ENCODE data around the gene PDCL3. TPM values are rescaled to one million over a fixed set of nuclear protein-coding genes. Genes with fewer than 3 reads are reported as not detected.

PDCL3 gene
- polyA plus RNA-seq, 1 donor: 32.1 TPM

DNA sequence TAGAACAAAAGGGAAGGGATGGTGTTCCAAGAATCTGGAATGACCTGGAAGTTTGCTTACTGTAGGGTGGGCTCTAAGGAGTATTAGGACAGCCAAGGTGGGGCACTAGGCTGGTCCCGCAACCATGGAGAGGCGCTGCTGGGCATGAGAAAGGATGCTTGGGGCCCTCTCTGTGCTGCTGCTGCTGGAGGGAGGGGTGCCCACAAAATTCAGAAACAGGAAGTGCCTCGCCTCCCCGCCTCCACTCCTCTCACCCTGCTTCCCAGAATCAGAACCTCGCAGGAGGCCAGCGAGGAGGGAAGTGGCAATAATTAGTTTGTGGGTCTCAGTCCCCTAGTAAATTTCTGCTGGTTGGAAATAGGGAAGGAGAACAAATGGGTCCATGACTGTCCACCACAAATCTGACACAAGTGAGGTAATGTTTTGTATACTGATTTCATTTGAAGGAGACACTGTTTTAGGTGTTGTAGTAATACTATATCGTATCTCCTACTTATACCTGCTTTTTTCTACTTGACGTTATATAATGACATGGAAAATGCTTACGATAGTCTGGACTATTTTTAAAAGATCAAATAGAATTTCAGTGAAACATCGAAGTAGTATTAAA lies 7.9 kb upstream of the PDCL3 start:
- no peak for DNase-seq

- DNase-seq: no peak
Observed at GRCh38 chr2:100556746-100557145, 6.0 kb upstream of the PDCL3 start.

GRCh38 chr2:100560216-100560830 lies 2.5 kb upstream of the PDCL3 start:
- DNase-seq: no peak

- DNase-seq: no peak
Observed at GRCh38 chr2:100561191-100561590, 1.6 kb upstream of the PDCL3 start.

- no peak for DNase-seq
Observed at GRCh38 chr2:100563407-100564247, 834 bp downstream of the PDCL3 start.

DNA sequence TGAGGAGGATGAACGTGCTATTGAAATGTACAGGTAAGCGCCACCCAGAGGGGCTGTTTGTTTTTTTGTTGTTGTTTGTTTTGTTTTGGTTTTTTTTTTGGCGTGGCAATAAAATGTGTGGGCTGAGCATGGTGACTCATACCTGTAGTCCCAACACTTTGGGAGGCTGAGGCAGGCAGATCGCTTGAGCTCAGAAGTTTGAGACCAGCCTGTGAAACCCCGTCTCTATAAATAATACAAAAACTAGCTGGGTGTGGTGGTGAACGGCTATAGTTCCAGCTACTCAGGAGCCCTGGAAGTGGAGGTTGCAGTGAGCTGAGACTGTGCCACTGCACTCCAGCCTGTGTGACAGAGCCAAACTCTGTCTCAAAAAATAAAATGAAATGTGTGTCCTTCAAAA lies 6.2 kb downstream of the PDCL3 start:
- no peak for DNase-seq

DNA sequence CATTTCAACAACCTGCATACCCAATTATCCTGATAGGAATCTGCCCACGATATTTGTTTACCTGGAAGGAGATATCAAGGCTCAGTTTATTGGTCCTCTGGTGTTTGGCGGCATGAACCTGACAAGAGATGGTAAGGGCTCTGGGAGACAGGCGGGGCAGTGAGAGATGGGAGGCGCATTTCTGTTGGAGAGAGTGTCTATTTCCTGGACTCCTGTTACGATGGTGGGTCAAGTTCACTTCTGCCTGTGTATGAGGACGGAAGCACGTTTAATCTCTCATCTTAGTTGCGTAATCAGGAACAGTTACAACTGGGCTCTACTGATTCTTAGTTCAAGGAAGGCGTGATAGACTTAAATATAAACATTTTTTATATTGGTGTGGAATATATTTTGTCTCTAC lies 8.9 kb downstream of the PDCL3 start:
- DNase-seq: no peak

DNA sequence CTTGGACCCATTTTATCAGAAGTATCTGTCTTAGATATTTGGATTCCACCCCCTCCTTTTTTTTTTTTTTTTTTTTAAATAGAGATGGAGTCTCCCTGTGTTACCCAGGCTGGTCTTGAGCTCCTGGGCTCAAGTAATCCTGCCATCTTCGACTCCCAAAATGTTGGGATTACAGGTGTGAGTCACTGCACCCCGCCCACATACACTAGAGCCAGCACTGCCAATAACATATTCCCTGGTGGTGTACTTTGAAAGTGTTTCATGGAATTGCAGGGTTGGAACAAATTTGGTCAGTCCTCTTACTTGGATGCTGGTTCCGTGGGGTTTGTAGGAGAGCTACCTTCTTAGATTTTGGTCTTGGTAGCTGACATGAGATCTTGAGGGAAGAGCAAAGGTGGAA lies 15.0 kb downstream of the PDCL3 start:
- no peak for DNase-seq

DNA sequence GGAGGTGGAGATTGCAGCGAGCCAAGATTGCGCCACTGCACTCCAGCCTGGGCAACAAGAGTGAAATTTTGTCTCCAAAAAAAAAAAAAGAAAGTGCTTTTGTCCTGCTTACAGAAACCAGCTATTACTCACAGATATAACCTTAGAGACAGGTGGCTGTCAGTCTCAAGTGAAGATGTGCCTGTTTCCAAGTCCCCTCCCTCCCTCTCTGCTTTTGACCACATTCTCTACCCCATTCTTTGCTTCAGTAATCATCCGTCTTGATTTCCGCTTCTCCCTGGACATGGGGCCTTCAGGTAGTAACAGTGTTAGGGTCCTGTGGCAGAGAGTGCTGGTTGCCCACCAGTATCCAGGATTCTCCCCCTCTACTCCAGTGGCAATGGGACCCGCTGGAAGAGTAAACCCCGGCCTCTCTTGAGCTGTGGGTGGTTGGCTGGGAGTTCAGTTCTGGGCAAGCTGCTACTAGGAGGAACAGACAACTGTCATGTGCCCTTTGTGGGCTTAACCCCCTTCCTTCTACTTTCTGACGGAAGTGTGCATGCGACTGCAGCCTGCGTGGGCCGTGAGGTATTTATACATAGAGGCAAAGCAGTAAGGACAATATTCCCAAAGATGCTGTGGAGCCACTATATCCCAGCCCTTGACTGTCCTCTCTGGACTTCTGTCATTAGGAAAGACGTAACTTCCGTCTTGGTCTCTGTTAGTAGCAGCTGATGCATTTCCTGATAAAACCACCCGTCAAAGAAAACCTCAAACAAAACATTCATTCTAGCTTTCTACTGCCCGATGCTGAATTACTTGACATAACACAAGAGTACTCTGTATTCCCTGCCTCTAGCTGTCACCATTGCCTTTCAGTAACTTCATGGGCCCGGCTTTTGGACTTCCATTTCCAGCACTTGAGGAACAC lies 17.8 kb downstream of the PDCL3 start:
- no peak for DNase-seq

DNA sequence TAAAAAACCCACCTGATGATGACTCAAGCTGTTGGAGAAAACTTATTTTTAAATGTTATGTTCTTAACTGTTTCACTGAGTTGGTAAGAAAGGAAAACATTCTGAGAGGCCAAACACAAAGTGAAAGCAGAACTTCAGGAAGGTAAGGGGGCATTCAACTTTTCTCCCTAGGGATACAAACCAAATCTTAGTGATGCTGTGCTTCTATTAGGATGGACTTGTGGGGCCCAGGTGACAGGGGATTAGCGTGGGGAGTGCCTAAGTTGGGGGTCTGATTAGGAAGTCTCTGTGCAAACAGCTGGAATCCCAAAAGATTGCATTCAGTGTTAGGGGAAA lies 18.5 kb downstream of the PDCL3 start:
- DNase-seq: no peak

DNA sequence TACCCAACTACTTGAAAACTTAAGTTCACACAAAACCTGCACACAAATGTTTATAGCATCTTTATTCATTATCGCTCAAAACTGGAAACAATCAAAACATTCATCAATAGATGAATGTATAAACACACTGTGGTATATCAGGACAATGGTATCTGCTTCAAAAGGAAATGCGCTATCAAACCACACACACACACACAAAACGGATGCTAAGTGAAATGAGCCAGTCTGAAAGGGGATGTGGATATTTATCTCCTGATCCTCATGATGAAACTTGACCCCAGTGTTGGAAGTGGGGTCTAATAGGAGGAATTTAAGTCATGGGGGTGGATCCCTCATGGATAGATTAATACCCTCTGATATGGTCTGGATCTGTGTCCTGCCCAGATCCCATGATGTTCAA lies 22.0 kb downstream of the PDCL3 start:
- DNase-seq: no peak

GRCh38 chr2:100588071-100588786 lies 25.4 kb downstream of the PDCL3 start:
- no peak for DNase-seq

- no peak for DNase-seq
Observed at GRCh38 chr2:100589527-100589926, 26.7 kb downstream of the PDCL3 start.

DNA sequence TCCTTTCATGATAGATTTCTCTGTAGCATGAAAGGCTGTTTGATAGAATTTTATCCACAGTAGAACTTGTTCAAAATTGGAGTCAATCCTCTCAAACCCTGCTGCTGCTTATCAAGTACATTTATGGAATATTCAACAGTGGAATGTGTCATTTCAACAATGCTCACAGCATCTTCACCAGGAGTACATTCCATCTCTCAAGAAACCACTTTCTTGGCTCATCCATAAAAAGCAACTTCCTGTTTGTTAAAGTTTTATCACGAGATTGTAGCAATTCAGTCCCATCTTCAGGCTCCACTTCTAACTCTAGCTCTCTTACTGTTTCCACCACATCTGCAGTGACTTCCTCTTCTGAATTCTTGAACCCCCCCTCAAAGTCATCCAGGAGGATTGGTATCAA lies 29.4 kb downstream of the PDCL3 start:
- DNase-seq: no peak

GRCh38 chr2:100596465-100596864 lies 33.7 kb downstream of the PDCL3 start:
- DNase-seq: no peak

DNA sequence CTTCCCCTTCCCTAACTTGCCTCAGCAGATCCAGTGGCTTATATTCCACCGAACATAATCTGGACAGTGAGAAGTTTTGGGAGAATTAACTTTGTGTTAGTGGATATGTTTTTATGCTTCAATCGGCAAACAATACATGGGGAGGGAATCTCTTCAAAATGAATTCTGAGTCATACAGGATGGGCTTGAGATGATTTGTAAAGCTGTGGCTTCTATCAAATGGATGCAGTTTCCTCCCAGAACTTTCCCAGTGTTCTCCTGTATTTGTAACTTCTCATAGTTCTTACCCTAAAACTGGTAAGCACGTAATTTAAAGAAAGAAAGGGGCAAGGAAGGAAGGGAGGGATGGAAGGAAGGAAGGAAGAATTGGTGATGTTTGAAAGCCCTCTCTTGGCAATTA lies 36.8 kb downstream of the PDCL3 start:
- no peak for DNase-seq

DNA sequence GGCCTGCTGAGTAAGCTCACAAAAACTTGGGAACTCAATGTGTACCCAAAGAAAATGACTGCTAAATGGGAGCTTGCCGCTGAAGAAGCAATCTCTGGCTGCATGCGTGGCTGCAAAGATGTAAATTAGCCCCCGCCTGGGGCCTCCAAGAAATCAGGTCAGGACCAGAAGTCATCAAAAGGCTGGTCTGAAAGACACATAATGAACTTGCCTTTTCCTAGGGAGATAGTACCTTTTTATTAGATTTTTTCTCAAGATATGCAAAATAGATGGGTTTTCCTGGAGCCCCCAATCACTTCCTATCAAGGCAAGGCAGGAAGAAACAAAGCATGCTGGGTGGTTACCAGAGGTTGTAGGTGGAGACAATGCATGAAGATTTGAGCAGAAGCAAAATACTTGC lies 38.9 kb downstream of the PDCL3 start:
- DNase-seq: no peak

DNA sequence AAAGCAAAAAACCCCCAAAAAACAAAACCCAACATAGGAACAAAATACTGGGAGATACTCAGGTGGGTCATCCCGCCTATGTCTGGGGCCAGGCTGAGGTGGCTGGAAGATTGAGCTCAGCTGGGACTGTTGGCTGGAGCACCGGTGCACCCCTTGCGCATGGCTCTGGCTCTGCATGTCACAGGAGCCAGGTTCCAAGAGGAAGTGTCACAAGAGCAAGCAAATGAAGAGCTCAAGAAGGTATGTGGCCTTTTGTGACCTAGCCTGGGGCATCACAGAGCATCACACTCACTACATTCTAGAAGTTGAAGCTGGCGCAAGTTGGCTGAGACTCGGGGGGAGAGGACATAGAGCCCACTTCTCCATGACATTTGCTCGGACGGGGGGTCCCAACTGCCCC lies 40.6 kb downstream of the PDCL3 start:
- no peak for DNase-seq

- no peak for DNase-seq
Observed at GRCh38 chr2:100603948-100604633, 41.3 kb downstream of the PDCL3 start.

GRCh38 chr2:100606332-100606725 lies 43.5 kb downstream of the PDCL3 start:
- DNase-seq: no peak

GRCh38 chr2:100606726-100607343 lies 44.0 kb downstream of the PDCL3 start:
- DNase-seq: no peak
